K562 treated with DMSO at 1 percent for 4 hours (cell line): ENCODE measurements around the gene ALKBH3. TPM values are rescaled to one million over a fixed set of nuclear protein-coding genes. Genes with fewer than 3 reads are reported as not detected.

Experiments
- total RNA-seq: library from RNA; unstranded; fragments of 300-600 nt; gene quantifications from 2 replicates; pipeline ENCODE4 v1.2.3, GENCODE V29; 2022; ENCODE audit not compliant: insufficient read depth

ALKBH3 gene
- 26.0 and 35.1 TPM in 2 replicates for total RNA-seq

GRCh38 chr11:43880640-43881159 is at the start of gene ALKBH3:
Gene ALKBH3 (plus strand): TSS chr11:43880831. CDS start chr11:43882653, 1,822 bp downstream.

Other genes with a start within 250 kb of the ALKBH3 start
- 25.0 and 30.8 TPM in 2 replicates for gene HSD17B12, start 200.1 kb upstream of the ALKBH3 start, total RNA-seq
- gene C11orf96, start 61.8 kb downstream of the ALKBH3 start, total RNA-seq = 4.9 and 8.1 TPM in 2 replicates
- gene ACCSL, start 167.2 kb downstream of the ALKBH3 start, total RNA-seq = not detected in 2 replicates
- 12.0 and 16.5 TPM in 2 replicates for gene ACCS, start 185.4 kb downstream of the ALKBH3 start, total RNA-seq
- 46.6 and 47.0 TPM in 2 replicates for gene EXT2, start 214.8 kb downstream of the ALKBH3 start, total RNA-seq